ENCODE results near the gene STXBP6. TPM values are rescaled to one million over a fixed set of nuclear protein-coding genes. Genes with fewer than 3 reads are reported as not detected.

Gene STXBP6
- total RNA-seq, 1 experiment from 2014 or later: 0.27 TPM

DNA sequence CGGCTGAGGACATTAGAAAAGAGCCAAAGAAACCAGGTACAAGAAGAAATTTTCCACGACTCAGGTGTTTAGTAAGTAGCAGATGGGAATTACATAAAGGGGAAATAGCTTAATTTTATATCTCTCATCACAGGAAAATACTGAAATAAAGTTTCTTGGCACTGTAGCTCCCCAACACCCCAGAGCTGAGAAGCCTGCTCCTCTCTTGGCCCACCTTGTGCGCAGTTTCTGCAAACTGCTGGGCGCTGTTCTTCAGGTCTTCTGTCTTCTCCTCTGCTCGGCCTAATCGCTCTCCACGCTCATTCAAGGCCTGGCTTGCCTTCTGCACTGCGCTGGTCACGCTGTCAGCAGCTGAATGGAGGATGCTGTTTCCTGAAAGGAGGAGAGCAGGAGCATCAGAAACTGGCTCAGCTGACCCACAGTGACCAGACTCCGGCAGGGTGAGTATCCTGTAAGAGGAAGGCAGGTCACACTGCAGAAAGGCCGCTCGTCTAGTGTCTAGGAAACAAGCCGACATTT lies 231.1 kb downstream of the STXBP6 start:
- Histone ChIP-seq H3K9me3 (ENCODE audit: control insufficient read depth in 1 of 2, insufficient read depth in 1 of 2, low read depth in 1 of 2, low read length in 2 of 2) (peaks cover 0 to 4% of the 10 kb centered on the region in 2 experiments; a peak in 2 of 4 replicates), H3K4me1 (ENCODE audit: control insufficient read depth in 1 of 2, insufficient read depth in 2 of 2, low read length in 2 of 2) (no peaks in the 10 kb centered on the region), H3K36me3 (ENCODE audit: control insufficient read depth in 1 of 2, insufficient read depth in 2 of 2, low read length in 2 of 2) (no peaks in the 10 kb centered on the region), H2AFZ (ENCODE audit: low read depth, low read length, poor library complexity, severe bottlenecking) (no peak overlapping the region), H3K4me3 (replicated peaks in 1 of 2; ENCODE audit: low read depth in 1 of 2, low read length in 2 of 2) (no peak overlapping the region), H3K27ac (ENCODE audit: low read depth, low read length) (no peak overlapping the region), H3K27me3 (ENCODE audit: insufficient read depth, low read length) (no peaks in the 10 kb centered on the region), H3K9ac (ENCODE audit: low read length) (no peak overlapping the region), H3K79me2 (ENCODE audit: insufficient read depth, low read length) (no peaks in the 10 kb centered on the region), H3K4me2 (ENCODE audit: low read length) (no peak overlapping the region), H4K20me1 (ENCODE audit: insufficient read depth) (no peaks in the 10 kb centered on the region), H3K9me2 (ENCODE audit: insufficient read depth) (no peaks in the 10 kb centered on the region)
- TF ChIP-seq CEBPB (IDR thresholded peaks at IDR 0.05; ENCODE audit: low read depth) (no peak), YY1 (IDR thresholded peaks at IDR 0.05; ENCODE audit: extremely low read depth, insufficient replicate concordance, low read depth, low read length) (no peak), SIN3A (IDR thresholded peaks at IDR 0.05; ENCODE audit: low read depth) (no peak), FOSL1 (IDR thresholded peaks at IDR 0.05; ENCODE audit: low read depth) (no peak), CBX3 (IDR thresholded peaks at IDR 0.05; ENCODE audit: low read depth) (no peak), JUND (IDR thresholded peaks at IDR 0.05) (no peak), EZH2phosphoT487 (IDR thresholded peaks at IDR 0.05; ENCODE audit: borderline replicate concordance) (no peak), SP1 (IDR thresholded peaks at IDR 0.05; ENCODE audit: low read depth) (no peak), POLR2AphosphoS5 (IDR thresholded peaks at IDR 0.05; ENCODE audit: low read depth, low read length) (no peak), ZFX (IDR thresholded peaks at IDR 0.05) (no peak)
- TF ChIP-seq, protein P1, sequence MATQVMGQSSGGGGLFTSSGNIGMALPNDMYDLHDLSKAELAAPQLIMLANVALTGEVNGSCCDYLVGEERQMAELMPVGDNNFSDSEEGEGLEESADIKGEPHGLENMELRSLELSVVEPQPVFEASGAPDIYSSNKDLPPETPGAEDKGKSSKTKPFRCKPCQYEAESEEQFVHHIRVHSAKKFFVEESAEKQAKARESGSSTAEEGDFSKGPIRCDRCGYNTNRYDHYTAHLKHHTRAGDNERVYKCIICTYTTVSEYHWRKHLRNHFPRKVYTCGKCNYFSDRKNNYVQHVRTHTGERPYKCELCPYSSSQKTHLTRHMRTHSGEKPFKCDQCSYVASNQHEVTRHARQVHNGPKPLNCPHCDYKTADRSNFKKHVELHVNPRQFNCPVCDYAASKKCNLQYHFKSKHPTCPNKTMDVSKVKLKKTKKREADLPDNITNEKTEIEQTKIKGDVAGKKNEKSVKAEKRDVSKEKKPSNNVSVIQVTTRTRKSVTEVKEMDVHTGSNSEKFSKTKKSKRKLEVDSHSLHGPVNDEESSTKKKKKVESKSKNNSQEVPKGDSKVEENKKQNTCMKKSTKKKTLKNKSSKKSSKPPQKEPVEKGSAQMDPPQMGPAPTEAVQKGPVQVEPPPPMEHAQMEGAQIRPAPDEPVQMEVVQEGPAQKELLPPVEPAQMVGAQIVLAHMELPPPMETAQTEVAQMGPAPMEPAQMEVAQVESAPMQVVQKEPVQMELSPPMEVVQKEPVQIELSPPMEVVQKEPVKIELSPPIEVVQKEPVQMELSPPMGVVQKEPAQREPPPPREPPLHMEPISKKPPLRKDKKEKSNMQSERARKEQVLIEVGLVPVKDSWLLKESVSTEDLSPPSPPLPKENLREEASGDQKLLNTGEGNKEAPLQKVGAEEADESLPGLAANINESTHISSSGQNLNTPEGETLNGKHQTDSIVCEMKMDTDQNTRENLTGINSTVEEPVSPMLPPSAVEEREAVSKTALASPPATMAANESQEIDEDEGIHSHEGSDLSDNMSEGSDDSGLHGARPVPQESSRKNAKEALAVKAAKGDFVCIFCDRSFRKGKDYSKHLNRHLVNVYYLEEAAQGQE (IDR thresholded peaks at IDR 0.05; ENCODE audit: low read depth): no peak
- TF ChIP-seq, protein P2, sequence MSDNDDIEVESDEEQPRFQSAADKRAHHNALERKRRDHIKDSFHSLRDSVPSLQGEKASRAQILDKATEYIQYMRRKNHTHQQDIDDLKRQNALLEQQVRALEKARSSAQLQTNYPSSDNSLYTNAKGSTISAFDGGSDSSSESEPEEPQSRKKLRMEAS (IDR thresholded peaks at IDR 0.05): no peak
- RAD21 ChIA-PET (ENCODE audit: low non-redundant PET in 1 of 2, low total read pairs in 2 of 2, uncharacterized antibody in 2 of 2, unreplicated experiment in 2 of 2): no interaction called here
- ATAC-seq (no peak), DNase-seq (ENCODE audit: low read depth, low spot score) (no peak)
- intact Hi-C loops (cut with micrococcal nuclease): no loop called here
- CTCF ChIA-PET: no interaction called here
- no TSS peak for BruUV-seq (replicated peaks)
- POLR2A ChIA-PET: no interaction called here

All from HCT116 (cell line).